Pancreas (tissue), 10 donors: ENCODE data around the gene STXBP2. TPM values are rescaled to one million over a fixed set of nuclear protein-coding genes. Genes with fewer than 3 reads are reported as not detected.

Experiments used
- ATAC-seq, 4 donors: fragments of 200-7000 bp; cut with Tn5 transposase; one replicate each; pipeline versions ENCODE4 v1.8.0 to v1.9.1; 2020; ENCODE audit warnings: mild to moderate bottlenecking in 4 of 4, moderate library complexity in 4 of 4
- DNase-seq, 6 donors: peaks; one replicate each; pipeline ENCODE4 v3.0.0-alpha.2; 2020
- FAIRE-seq: peaks from 2 replicates; lab custom pipeline; 2012; peaks lifted over from hg19 to GRCh38; lab: Jason Lieb, UNC
- H3K27ac ChIP-seq, 4 donors: fragments of 200-600 bp; sonication (generic); 1 replicate in 3 of 4; 2 replicates in 1 of 4; pipeline versions ENCODE4 v1.5.0 to v1.8.0; 2020
- H3K27me3 ChIP-seq, 4 donors: fragments of 200-600 bp; one replicate each; pipeline ENCODE4 v1.8.0; 2021
- H3K36me3 ChIP-seq, 3 donors: fragments of 200-600 bp; sonication (generic) in 1 of 3; one replicate each; pipeline versions ENCODE4 v1.5.0 to v1.8.0; 2020 to 2021
- H3K4me1 ChIP-seq, 3 donors: fragments of 200-600 bp; one replicate each; pipeline ENCODE4 v1.8.0; 2021
- H3K4me3 ChIP-seq, 4 donors: fragments of 200-600 bp; sonication (generic) in 2 of 4; one replicate each; pipeline versions ENCODE4 v1.5.0 to v1.8.0; 2020 to 2021
- H3K9me3 ChIP-seq, 4 donors: fragments of 200-600 bp; one replicate each; pipeline ENCODE4 v1.8.0; 2021
- WGBS, 2 donors: extraction: QIAGEN DNeasy Blood & Tissue Kit; methylation state at CpG; one replicate each; pipeline ENCODE4 v1.1.7; 2013; 5-methylcytosine and 5-hydroxymethylcytosine counted together
- intact Hi-C, 3 donors: fragments of 100-400 bp; cut with DNase I; formaldehyde crosslinking; loops; one replicate each; pipeline versions ENCODE4 v1.11.1 to v1.14.2; 2022
- polyA plus RNA-seq, 2 donors: library from polyadenylated mRNA; stranded (reverse); fragments of 200-250 nt; gene quantifications; one replicate each; pipeline ENCODE4 v1.2.3, GENCODE V29; 2013
- total RNA-seq, 6 donors: library from RNA; stranded (reverse); fragmentation: NEBNext Ultra II Directional in 4 of 6; extraction: Animal tissue kit (Norgen Biotek cat#: 25700) in 4 of 6; gene quantifications; one replicate each; pipeline versions ENCODE4 v1.2.1 to v1.2.4, GENCODE V29; 2021 to 2023
- TF ChIP-seq, protein P1 (sequence below), 4 donors: fragments of 200-600 bp; sonication (generic) in 3 of 4; IDR thresholded peaks; one replicate each; pipeline versions ENCODE4 v1.5.0 to v1.8.0; 2021; ENCODE audit warnings: antibody characterized with exemption in 4 of 4
- donor health status: healthy with polysubstance abuse.
- donor health status: DM: no; HTN: no; CAD: no; lungs with moderate emphysema.
- donor health status: DM: no; HTN: no; CAD: no.
- donor health status: control.
- donor health status: control.
- donor health status: Bipolar disorder and iron deficiency.
- donor health status: DM: yes; HTN: yes; CAD: no.
- donor health status: DM: no; HTN: no; CAD: no.
- donor health status: DM: no; HTN: no; CAD: no.
- donor health status: DM: yes; HTN: yes; CAD: no.

Gene STXBP2
- total and polyA plus RNA-seq, 8 donors, result 45.6 to 216 (median 80.4) TPM

DNA sequence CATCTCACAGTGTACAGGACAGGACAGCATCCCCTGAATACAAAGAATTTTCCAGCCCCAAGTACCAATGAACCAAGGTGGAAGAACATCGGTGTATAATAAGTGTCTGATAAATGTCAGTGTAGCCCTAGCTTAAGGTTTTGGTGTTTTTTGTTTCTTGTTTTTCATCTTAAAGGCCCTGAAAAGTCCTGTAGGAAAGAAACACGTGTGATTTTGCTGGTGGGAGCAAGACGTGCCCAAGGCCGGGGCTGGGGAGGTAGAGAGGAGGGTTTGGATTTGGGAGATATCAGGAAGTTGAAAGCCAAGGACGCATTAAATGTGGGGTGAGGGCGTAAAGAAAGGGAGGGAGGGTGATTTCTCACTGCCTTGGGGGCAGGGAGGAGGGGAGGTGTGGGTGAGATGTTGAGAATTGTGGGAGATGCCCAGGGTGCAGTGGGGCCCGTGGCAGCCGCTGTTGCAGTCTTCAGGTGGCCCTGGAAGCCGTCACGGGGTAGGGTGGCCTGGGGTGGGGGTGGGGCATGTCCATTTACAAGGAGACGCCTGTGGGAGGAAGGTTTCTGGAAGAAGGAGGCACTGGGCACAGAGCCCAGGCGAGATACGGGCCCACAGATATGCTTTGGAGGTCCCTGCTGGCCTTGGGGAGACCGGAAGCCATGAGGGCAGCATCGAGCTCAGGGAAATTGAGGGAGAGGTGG is 34.5 kb upstream of the STXBP2 start:
- peaks cover 0 to 5% (median 0%) of the 10 kb centered on the region in 3 donors for H3K36me3 ChIP-seq
- H3K9me3 ChIP-seq, result no peaks in the 10 kb centered on the region
- no peak overlapping the region for H3K4me3 ChIP-seq
- DNase-seq (peak in 5 of 6 donors; percentile 42 to 69 (median 67)), ATAC-seq (peak; percentile 39 to 83 (median 62)), FAIRE-seq (no peak)
- intact Hi-C loops, result no loop called here
- no peaks in the 10 kb centered on the region for H3K27me3 ChIP-seq
- peaks cover 3 to 11% (median 5%) of the 10 kb centered on the region in 3 donors for H3K4me1 ChIP-seq
- WGBS, 2 donors, result 25 to 33% methylated on average over 15 of the region's 15 CpGs
- H3K27ac ChIP-seq, result peak overlapping the region in 1 of 4 donors; percentile 38
- TF ChIP-seq, protein P1, sequence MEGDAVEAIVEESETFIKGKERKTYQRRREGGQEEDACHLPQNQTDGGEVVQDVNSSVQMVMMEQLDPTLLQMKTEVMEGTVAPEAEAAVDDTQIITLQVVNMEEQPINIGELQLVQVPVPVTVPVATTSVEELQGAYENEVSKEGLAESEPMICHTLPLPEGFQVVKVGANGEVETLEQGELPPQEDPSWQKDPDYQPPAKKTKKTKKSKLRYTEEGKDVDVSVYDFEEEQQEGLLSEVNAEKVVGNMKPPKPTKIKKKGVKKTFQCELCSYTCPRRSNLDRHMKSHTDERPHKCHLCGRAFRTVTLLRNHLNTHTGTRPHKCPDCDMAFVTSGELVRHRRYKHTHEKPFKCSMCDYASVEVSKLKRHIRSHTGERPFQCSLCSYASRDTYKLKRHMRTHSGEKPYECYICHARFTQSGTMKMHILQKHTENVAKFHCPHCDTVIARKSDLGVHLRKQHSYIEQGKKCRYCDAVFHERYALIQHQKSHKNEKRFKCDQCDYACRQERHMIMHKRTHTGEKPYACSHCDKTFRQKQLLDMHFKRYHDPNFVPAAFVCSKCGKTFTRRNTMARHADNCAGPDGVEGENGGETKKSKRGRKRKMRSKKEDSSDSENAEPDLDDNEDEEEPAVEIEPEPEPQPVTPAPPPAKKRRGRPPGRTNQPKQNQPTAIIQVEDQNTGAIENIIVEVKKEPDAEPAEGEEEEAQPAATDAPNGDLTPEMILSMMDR (IDR thresholded peaks at IDR 0.05), result no peak

DNA sequence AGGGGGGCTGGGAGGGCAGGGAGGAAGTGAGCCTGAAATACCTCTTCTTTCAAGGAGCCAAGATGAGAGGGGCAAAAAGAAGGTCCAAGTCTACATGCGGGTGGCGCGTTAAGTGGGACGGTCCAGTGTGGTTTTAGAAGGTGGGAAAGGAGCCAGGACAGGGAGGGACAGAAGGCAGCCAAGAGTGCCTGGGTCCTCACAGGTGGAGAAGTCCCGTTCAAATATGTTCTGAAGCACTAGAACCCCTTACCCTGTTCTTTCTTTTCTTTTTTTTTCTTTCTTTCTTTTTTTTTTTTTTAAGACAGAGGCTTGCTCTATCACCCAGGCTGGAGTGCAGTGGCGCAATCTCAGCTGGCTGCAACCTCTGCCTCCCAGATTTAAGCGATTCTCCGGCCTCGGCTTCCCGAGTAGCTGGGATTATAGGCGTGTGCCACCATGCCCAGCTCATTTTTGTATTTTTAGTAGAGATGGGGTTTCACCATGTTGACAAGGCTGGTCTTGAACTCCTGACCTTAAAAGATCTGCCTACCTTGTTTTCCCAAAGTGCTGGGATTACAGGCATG is 33.9 kb upstream of the STXBP2 start:
- no peak for FAIRE-seq
- Histone ChIP-seq H3K27me3 (no peaks in the 10 kb centered on the region), H3K4me3 (no peak overlapping the region), H3K36me3 (peaks cover 0 to 6% (median 0%) of the 10 kb centered on the region in 3 donors), H3K4me1 (peaks cover 0 to 8% (median 5%) of the 10 kb centered on the region in 3 donors), H3K27ac (peak overlapping the region in 1 of 4 donors; percentile 38), H3K9me3 (no peaks in the 10 kb centered on the region)
- TF ChIP-seq, protein P1 (IDR thresholded peaks at IDR 0.05), result no peak
- intact Hi-C loops, result no loop called here
- no peak for DNase-seq
- ATAC-seq, result peak in 3 of 4 donors; percentile 11 to 60 (median 42)
- 54 to 61% methylated on average over 11 of the region's 11 CpGs for WGBS, 2 donors

DNA sequence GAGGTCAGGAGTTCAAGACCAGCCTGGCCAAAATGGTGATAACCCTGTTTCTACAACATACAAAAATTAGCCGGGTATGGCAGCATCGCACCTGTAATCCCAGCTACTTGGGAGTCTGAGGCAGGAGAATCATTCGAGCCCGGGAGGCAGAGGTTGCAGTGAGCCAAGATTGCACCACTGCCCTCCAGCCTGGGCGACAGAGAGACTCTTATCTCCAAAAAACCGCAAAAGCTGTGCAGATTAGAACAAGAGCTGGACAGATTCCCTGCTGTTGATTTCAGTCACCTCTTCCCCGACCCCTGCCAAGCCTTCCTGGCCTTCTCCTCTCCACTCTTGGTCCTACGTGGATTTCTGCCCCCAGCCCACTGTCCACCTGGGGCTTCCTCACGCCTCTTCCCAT is 33.0 kb upstream of the STXBP2 start:
- FAIRE-seq, result no peak
- Histone ChIP-seq H3K27me3 (no peaks in the 10 kb centered on the region), H3K4me3 (no peak overlapping the region), H3K36me3 (peaks cover 0 to 13% (median 0%) of the 10 kb centered on the region in 3 donors), H3K9me3 (no peaks in the 10 kb centered on the region), H3K4me1 (peaks cover 0 to 8% (median 5%) of the 10 kb centered on the region in 3 donors), H3K27ac (no peak overlapping the region)
- TF ChIP-seq, protein P1 (IDR thresholded peaks at IDR 0.05), result no peak
- intact Hi-C loops, result no loop called here
- WGBS, 2 donors, result 71 to 73% methylated on average over 9 of the region's 9 CpGs
- ATAC-seq, result no peak
- DNase-seq, result no peak

DNA sequence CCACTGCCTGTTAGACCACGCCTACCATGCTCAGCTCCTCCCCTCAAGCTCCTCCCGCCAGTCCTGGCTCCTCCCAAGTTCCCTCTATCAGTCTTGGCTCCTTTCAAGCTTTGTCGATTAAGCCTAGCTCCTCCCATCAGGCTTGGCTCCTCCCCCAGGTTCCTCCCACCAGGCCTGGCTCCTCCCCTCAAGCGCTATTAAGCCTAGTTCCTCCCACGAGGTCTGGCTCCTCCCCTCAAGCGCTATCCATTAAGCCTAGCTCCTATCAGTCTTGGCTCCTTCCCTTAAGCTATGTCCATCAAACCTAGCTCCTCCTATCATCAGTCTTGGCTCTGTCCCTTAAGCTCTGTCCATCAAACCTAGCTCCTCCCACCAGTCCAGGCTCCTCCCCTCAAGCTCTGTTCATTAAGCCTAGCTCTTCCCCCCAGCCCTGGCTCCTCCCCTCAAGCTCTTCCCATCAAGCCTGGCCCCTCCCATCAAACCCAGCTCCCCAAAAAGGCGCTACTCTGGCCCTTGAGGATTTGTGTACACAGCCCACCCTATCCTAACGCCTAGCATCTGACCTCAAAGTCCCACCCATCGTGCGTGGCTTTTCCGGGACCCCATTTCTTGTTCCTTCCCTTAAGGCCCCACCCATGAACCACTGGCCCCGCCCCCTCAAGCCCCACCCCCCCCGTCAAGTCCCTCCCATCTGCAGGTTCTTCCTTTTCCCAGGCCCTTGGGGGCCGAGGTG is 31.3 kb upstream of the STXBP2 start:
- intact Hi-C loops, result no loop called here
- no peak overlapping the region for H3K4me3 ChIP-seq
- peaks cover 0 to 8% (median 5%) of the 10 kb centered on the region in 3 donors for H3K4me1 ChIP-seq
- TF ChIP-seq, protein P1 (IDR thresholded peaks at IDR 0.05), result no peak
- H3K27ac ChIP-seq, result no peak overlapping the region
- DNase-seq, result peak in 3 of 6 donors; percentile 16 to 58 (median 57)
- peak; percentile 11 to 57 (median 16) for ATAC-seq
- H3K36me3 ChIP-seq, result peaks cover 0 to 22% (median 0%) of the 10 kb centered on the region in 3 donors
- no peaks in the 10 kb centered on the region for H3K27me3 ChIP-seq
- no peak for FAIRE-seq
- WGBS, 2 donors, result 74 to 77% methylated on average over 14 of the region's 14 CpGs
- H3K9me3 ChIP-seq, result no peaks in the 10 kb centered on the region
